WTC11 (cell line): ENCODE measurements around the gene MIAT. TPM values are rescaled to one million over a fixed set of nuclear protein-coding genes. Genes with fewer than 3 reads are reported as not detected.

ENCODE experiments used
- ATAC-seq: fragments of 200-7000 bp; cut with Tn5 transposase; 2 replicates; pipeline ENCODE4 v1.10.0; 2021; ENCODE audit warnings: mild to moderate bottlenecking, moderate library complexity
- CTCF ChIA-PET: fragments of 300-600 bp; sonication (Branson Sonifier 250); formaldehyde crosslinking; loops from one replicate; lab custom pipeline; 2021; ENCODE audit warnings: antibody characterized with exemption; lab: Charles Lee
- POLR2A ChIA-PET: fragments of 350-600 bp; sonication (Branson Sonifier 250); formaldehyde crosslinking; loops from one replicate; lab custom pipeline; 2021; ENCODE audit warnings: antibody characterized with exemption; lab: Charles Lee
- DNase-seq: peaks from one replicate; pipeline ENCODE4 v3.0.0; 2021; ENCODE audit warnings: low spot score
- H3K27ac Mint-ChIP-seq: 2 replicates; pipeline ENCODE4 v1.8.0; 2021; ENCODE audit warnings: mixed read lengths
- H3K27me3 Mint-ChIP-seq: 2 replicates; pipeline ENCODE4 v1.8.0; 2021; ENCODE audit warnings: low read depth, mild to moderate bottlenecking, moderate library complexity, mixed read lengths
- H3K36me3 Mint-ChIP-seq: 2 replicates; pipeline ENCODE4 v1.8.0; 2021; ENCODE audit warnings: mixed read lengths
- H3K4me1 Mint-ChIP-seq: 2 replicates; pipeline ENCODE4 v1.8.0; 2022; ENCODE audit warnings: mixed read lengths
- H3K4me3 Mint-ChIP-seq: 2 replicates; pipeline ENCODE4 v1.8.0; 2021; ENCODE audit warnings: mild to moderate bottlenecking, moderate library complexity, mixed read lengths
- H3K9me3 Mint-ChIP-seq: 2 replicates; pipeline ENCODE4 v1.8.0; 2021; ENCODE audit warnings: mixed read lengths
- ATF1 ChIP-seq: sonication (generic); formaldehyde crosslinking; IDR thresholded peaks from 2 replicates; pipeline ENCODE4 v1.8.1; 2023; ENCODE audit warnings: mild to moderate bottlenecking, moderate library complexity, missing genetic modification reagents
- CBFB ChIP-seq: sonication (generic); formaldehyde crosslinking; IDR thresholded peaks from 2 replicates; pipeline ENCODE4 v1.8.1; 2022; ENCODE audit warnings: mild to moderate bottlenecking, low read depth, missing genetic modification reagents
- CREM ChIP-seq: sonication (generic); formaldehyde crosslinking; IDR thresholded peaks from 2 replicates; pipeline ENCODE4 v1.8.1; 2022; ENCODE audit warnings: mild to moderate bottlenecking, missing genetic modification reagents, moderate library complexity
- ELF4 ChIP-seq: sonication (generic); formaldehyde crosslinking; IDR thresholded peaks from 2 replicates; pipeline ENCODE4 v1.8.1; 2022; ENCODE audit warnings: low read depth, mild to moderate bottlenecking, moderate library complexity, missing genetic modification reagents
- ESRRA ChIP-seq: sonication (generic); formaldehyde crosslinking; IDR thresholded peaks from 2 replicates; pipeline ENCODE4 v1.8.1; 2022; ENCODE audit warnings: mild to moderate bottlenecking, missing genetic modification reagents, borderline replicate concordance
- FOXJ3 ChIP-seq: sonication (generic); formaldehyde crosslinking; IDR thresholded peaks from 2 replicates; pipeline ENCODE4 v1.9.0; 2021; ENCODE audit warnings: missing genetic modification reagents, mild to moderate bottlenecking, borderline replicate concordance
- GABPB1 ChIP-seq: sonication (generic); formaldehyde crosslinking; IDR thresholded peaks from 2 replicates; pipeline ENCODE4 v1.8.1; 2023; ENCODE audit warnings: mild to moderate bottlenecking, missing genetic modification reagents
- MXD4 ChIP-seq: fragments of 250-450 bp; sonication (Bioruptor Pico); IDR thresholded peaks from 2 replicates; pipeline ENCODE4 v1.8.0; 2021; ENCODE audit warnings: mild to moderate bottlenecking, moderate library complexity, borderline replicate concordance
- PRRX2 ChIP-seq: fragments of 250-450 bp; sonication (Bioruptor Pico); IDR thresholded peaks from 2 replicates; pipeline ENCODE4 v1.8.0; 2021; ENCODE audit warnings: mild to moderate bottlenecking
- SMAD4 ChIP-seq: sonication (generic); formaldehyde crosslinking; IDR thresholded peaks from 2 replicates; pipeline ENCODE4 v1.8.0; 2022; ENCODE audit warnings: mild to moderate bottlenecking, missing genetic modification reagents
- SOX15 ChIP-seq: fragments of 250-450 bp; sonication (Bioruptor Pico); IDR thresholded peaks from 2 replicates; pipeline ENCODE4 v1.9.0; 2021; ENCODE audit warnings: mild to moderate bottlenecking
- TCF7 ChIP-seq: sonication (generic); formaldehyde crosslinking; IDR thresholded peaks from 2 replicates; pipeline ENCODE4 v1.8.0; 2022; ENCODE audit warnings: mild to moderate bottlenecking, low read depth, missing genetic modification reagents, moderate library complexity
- ZNF317 ChIP-seq: sonication (generic); formaldehyde crosslinking; IDR thresholded peaks from 2 replicates; pipeline ENCODE4 v1.8.1; 2023; ENCODE audit warnings: low read depth, mild to moderate bottlenecking, moderate library complexity, missing genetic modification reagents, borderline replicate concordance
- ZNF396 ChIP-seq: fragments of 250-450 bp; sonication (Bioruptor Pico); IDR thresholded peaks from 2 replicates; pipeline ENCODE4 v1.8.0; 2021; ENCODE audit warnings: mild to moderate bottlenecking, moderate library complexity, borderline replicate concordance
- total RNA-seq: library from RNA; stranded (reverse); gene quantifications from 3 replicates; pipeline ENCODE4 v1.2.3, GENCODE V29; 2021
- TF ChIP-seq, protein P1 (sequence below): fragments of 250-450 bp; sonication (Bioruptor Pico); IDR thresholded peaks from 2 replicates; pipeline ENCODE4 v1.9.0; 2021; ENCODE audit warnings: mild to moderate bottlenecking
- TF ChIP-seq, protein P2 (sequence below): sonication (generic); formaldehyde crosslinking; conservative IDR thresholded peaks from 2 replicates; pipeline ENCODE4 v1.8.1; 2022; ENCODE audit warnings: mild to moderate bottlenecking, missing genetic modification reagents
- TF ChIP-seq, protein P3 (sequence below): sonication (generic); formaldehyde crosslinking; IDR thresholded peaks from 2 replicates; pipeline ENCODE4 v1.8.0; 2023; ENCODE audit warnings: missing genetic modification reagents
- TF ChIP-seq, protein P4 (sequence below): sonication (generic); formaldehyde crosslinking; IDR thresholded peaks from 2 replicates; pipeline ENCODE4 v1.8.1; 2023; ENCODE audit warnings: mild to moderate bottlenecking, missing genetic modification reagents
- TF ChIP-seq, protein P5 (sequence below): sonication (generic); formaldehyde crosslinking; conservative IDR thresholded peaks from 2 replicates; pipeline ENCODE4 v1.8.1; 2023; ENCODE audit warnings: mild to moderate bottlenecking, low read depth, missing genetic modification reagents, moderate library complexity
- TF ChIP-seq, protein P6 (sequence below): sonication (generic); formaldehyde crosslinking; IDR thresholded peaks from 2 replicates; pipeline ENCODE4 v1.8.1; 2022; ENCODE audit warnings: missing genetic modification reagents, borderline replicate concordance
- TF ChIP-seq, protein P7 (sequence below): sonication (generic); formaldehyde crosslinking; IDR thresholded peaks from 2 replicates; pipeline ENCODE4 v1.8.0; 2023; ENCODE audit warnings: mild to moderate bottlenecking, missing genetic modification reagents
- TF ChIP-seq, protein P8 (sequence below): sonication (generic); formaldehyde crosslinking; IDR thresholded peaks from 2 replicates; pipeline ENCODE4 v1.8.1; 2022; ENCODE audit warnings: mild to moderate bottlenecking, missing genetic modification reagents, moderate library complexity, borderline replicate concordance

Gene MIAT
- total RNA-seq, 1 experiment from 2014 or later: 50.7 TPM

DNA sequence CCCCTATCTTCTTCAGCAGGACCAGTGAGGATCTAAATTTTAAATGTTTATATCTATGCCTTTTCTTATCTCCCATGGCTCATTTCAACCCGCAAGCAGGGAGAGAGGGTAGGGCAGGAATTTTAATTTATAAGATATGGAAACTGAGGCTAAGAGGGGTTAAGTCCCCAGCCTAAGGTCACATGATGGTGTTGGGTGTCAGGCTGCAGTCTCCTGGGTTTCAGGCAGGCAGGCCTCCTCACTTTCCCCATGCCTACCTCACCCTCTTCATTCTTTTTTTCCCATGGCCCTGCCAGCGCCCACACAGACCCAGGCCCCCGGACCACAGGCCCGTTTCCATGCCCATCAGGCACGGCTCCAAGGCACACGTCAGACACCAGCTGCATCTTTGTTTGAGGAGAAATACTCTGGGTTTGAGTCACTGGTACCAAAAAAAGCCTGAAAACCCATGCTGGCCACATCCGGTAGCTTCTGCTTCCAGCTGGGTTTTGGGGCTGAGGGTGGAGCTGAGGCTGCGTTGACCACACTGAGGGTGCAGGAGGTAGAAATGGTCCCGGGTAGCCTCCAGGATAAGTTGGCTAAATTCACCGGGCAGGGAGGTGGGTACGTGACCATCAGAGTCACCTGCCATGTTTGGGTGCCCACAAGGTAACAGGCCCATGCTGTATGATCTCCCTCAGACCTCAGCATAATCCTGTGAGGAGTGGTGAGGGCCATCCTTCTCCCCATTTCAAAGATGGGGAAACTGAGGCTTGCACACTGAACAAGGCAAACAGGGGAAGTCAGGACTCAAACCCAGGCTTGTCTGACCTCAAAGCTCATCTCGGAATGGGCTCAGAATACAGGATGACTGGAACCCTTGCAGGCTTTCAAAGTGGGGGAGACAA is 47.1 kb upstream of the MIAT start:
- TF ChIP-seq PRRX2 (CRISPR knock-in tag) (no peak), ATF1 (no peak), CREM (CRISPR knock-in tag) (no peak), CBFB (CRISPR knock-in tag) (no peak), MXD4 (no peak), FOXJ3 (CRISPR knock-in tag) (no peak), SOX15 (no peak), SMAD4 (CRISPR knock-in tag) (no peak), ELF4 (CRISPR knock-in tag) (no peak), GABPB1 (CRISPR knock-in tag) (no peak)
- TF ChIP-seq, protein P1, sequence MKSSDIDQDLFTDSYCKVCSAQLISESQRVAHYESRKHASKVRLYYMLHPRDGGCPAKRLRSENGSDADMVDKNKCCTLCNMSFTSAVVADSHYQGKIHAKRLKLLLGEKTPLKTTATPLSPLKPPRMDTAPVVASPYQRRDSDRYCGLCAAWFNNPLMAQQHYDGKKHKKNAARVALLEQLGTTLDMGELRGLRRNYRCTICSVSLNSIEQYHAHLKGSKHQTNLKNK (CRISPR knock-in tag): no peak
- TF ChIP-seq, protein P2, sequence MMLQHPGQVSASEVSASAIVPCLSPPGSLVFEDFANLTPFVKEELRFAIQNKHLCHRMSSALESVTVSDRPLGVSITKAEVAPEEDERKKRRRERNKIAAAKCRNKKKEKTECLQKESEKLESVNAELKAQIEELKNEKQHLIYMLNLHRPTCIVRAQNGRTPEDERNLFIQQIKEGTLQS (CRISPR knock-in tag): no peak
- TF ChIP-seq, protein P3, sequence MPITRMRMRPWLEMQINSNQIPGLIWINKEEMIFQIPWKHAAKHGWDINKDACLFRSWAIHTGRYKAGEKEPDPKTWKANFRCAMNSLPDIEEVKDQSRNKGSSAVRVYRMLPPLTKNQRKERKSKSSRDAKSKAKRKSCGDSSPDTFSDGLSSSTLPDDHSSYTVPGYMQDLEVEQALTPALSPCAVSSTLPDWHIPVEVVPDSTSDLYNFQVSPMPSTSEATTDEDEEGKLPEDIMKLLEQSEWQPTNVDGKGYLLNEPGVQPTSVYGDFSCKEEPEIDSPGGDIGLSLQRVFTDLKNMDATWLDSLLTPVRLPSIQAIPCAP (CRISPR knock-in tag): no peak
- TF ChIP-seq, protein P4, sequence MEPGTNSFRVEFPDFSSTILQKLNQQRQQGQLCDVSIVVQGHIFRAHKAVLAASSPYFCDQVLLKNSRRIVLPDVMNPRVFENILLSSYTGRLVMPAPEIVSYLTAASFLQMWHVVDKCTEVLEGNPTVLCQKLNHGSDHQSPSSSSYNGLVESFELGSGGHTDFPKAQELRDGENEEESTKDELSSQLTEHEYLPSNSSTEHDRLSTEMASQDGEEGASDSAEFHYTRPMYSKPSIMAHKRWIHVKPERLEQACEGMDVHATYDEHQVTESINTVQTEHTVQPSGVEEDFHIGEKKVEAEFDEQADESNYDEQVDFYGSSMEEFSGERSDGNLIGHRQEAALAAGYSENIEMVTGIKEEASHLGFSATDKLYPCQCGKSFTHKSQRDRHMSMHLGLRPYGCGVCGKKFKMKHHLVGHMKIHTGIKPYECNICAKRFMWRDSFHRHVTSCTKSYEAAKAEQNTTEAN (CRISPR knock-in tag): no peak
- ChIA-PET POLR2A (no interaction called here), CTCF (interaction anchor here (1.1 kb wide), 1 partner anchor 26 kb away, joined by 3 read pairs; no protein-coding TSS in a partner anchor)
- no peak for DNase-seq
- no peak for ATAC-seq
- H3K27ac Mint-ChIP-seq: no peak overlapping the region
- peaks cover 57% of the 10 kb centered on the region for H3K4me1 Mint-ChIP-seq
- H3K9me3 Mint-ChIP-seq: no peaks in the 10 kb centered on the region
- no peak overlapping the region for H3K4me3 Mint-ChIP-seq
- H3K36me3 Mint-ChIP-seq: no peaks in the 10 kb centered on the region
- peaks cover 59% of the 10 kb centered on the region for H3K27me3 Mint-ChIP-seq

DNA sequence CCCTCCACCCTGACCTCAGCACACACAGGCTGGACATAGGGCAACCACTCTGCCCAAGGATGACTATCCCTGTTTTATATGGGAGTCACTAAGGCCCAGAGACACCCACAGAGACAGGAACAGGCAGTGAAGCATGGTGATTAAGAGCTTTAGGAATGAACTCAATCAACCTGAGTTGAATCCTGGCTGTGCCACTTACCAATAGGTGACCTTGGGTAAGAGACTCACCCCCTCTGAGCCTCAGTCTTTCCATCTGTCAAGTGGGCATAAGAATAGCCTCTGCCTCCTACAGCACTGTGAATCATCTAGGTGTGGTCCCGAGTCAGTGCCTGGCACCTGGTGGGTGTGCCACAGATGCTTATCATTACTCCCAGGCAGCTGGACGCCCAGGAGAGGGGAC is 46.4 kb upstream of the MIAT start:
- DNase-seq (no peak), ATAC-seq (no peak)
- ChIA-PET POLR2A (no interaction called here), CTCF (interaction anchor here (1.1 kb wide), 1 partner anchor 26 kb away, joined by 3 read pairs; no protein-coding TSS in a partner anchor)
- H3K4me1 Mint-ChIP-seq: peaks cover 64% of the 10 kb centered on the region
- no peaks in the 10 kb centered on the region for H3K9me3 Mint-ChIP-seq
- no peak overlapping the region for H3K4me3 Mint-ChIP-seq
- no peaks in the 10 kb centered on the region for H3K36me3 Mint-ChIP-seq
- H3K27me3 Mint-ChIP-seq: peaks cover 66% of the 10 kb centered on the region
- no peak overlapping the region for H3K27ac Mint-ChIP-seq
- TF ChIP-seq ZNF396 (CRISPR knock-in tag) (no peak), ESRRA (CRISPR knock-in tag) (no peak), ZNF317 (CRISPR knock-in tag) (no peak), CREM (CRISPR knock-in tag) (no peak), TCF7 (CRISPR knock-in tag) (no peak)
- TF ChIP-seq, protein P5, sequence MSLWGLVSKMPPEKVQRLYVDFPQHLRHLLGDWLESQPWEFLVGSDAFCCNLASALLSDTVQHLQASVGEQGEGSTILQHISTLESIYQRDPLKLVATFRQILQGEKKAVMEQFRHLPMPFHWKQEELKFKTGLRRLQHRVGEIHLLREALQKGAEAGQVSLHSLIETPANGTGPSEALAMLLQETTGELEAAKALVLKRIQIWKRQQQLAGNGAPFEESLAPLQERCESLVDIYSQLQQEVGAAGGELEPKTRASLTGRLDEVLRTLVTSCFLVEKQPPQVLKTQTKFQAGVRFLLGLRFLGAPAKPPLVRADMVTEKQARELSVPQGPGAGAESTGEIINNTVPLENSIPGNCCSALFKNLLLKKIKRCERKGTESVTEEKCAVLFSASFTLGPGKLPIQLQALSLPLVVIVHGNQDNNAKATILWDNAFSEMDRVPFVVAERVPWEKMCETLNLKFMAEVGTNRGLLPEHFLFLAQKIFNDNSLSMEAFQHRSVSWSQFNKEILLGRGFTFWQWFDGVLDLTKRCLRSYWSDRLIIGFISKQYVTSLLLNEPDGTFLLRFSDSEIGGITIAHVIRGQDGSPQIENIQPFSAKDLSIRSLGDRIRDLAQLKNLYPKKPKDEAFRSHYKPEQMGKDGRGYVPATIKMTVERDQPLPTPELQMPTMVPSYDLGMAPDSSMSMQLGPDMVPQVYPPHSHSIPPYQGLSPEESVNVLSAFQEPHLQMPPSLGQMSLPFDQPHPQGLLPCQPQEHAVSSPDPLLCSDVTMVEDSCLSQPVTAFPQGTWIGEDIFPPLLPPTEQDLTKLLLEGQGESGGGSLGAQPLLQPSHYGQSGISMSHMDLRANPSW (CRISPR knock-in tag): no peak
- TF ChIP-seq, protein P6, sequence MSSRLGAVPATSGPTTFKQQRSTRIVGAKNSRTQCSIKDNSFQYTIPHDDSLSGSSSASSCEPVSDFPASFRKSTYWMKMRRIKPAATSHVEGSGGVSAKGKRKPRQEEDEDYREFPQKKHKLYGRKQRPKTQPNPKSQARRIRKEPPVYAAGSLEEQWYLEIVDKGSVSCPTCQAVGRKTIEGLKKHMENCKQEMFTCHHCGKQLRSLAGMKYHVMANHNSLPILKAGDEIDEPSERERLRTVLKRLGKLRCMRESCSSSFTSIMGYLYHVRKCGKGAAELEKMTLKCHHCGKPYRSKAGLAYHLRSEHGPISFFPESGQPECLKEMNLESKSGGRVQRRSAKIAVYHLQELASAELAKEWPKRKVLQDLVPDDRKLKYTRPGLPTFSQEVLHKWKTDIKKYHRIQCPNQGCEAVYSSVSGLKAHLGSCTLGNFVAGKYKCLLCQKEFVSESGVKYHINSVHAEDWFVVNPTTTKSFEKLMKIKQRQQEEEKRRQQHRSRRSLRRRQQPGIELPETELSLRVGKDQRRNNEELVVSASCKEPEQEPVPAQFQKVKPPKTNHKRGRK (CRISPR knock-in tag): no peak
- TF ChIP-seq, protein P7, sequence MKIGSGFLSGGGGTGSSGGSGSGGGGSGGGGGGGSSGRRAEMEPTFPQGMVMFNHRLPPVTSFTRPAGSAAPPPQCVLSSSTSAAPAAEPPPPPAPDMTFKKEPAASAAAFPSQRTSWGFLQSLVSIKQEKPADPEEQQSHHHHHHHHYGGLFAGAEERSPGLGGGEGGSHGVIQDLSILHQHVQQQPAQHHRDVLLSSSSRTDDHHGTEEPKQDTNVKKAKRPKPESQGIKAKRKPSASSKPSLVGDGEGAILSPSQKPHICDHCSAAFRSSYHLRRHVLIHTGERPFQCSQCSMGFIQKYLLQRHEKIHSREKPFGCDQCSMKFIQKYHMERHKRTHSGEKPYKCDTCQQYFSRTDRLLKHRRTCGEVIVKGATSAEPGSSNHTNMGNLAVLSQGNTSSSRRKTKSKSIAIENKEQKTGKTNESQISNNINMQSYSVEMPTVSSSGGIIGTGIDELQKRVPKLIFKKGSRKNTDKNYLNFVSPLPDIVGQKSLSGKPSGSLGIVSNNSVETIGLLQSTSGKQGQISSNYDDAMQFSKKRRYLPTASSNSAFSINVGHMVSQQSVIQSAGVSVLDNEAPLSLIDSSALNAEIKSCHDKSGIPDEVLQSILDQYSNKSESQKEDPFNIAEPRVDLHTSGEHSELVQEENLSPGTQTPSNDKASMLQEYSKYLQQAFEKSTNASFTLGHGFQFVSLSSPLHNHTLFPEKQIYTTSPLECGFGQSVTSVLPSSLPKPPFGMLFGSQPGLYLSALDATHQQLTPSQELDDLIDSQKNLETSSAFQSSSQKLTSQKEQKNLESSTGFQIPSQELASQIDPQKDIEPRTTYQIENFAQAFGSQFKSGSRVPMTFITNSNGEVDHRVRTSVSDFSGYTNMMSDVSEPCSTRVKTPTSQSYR: no peak
- TF ChIP-seq, protein P8, sequence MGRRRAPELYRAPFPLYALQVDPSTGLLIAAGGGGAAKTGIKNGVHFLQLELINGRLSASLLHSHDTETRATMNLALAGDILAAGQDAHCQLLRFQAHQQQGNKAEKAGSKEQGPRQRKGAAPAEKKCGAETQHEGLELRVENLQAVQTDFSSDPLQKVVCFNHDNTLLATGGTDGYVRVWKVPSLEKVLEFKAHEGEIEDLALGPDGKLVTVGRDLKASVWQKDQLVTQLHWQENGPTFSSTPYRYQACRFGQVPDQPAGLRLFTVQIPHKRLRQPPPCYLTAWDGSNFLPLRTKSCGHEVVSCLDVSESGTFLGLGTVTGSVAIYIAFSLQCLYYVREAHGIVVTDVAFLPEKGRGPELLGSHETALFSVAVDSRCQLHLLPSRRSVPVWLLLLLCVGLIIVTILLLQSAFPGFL: no peak
- TF ChIP-seq, protein P3 (CRISPR knock-in tag): no peak
